ENCODE results near the gene ATP6V1G1.
A peak's percentile ranks its signal among the peaks of the same experiment; 100 is the strongest.

ATP6V1G1 gene

GRCh38 chr9:114549697-114550330 lies 37.8 kb upstream of the ATP6V1G1 start:
- TF ChIP-seq CTCF (IDR thresholded peaks at IDR 0.05; ENCODE audit: low read depth, low read length, missing control alignments), result no peak
- Histone ChIP-seq H3K36me3 (replicated peaks) (no peaks in the 10 kb centered on the region), H3K27ac (no peak overlapping the region), H3K27me3 (replicated peaks) (peaks cover 5% of the 10 kb centered on the region), H3K4me3 (ENCODE audit: low read depth, low read length) (no peak overlapping the region)
- DNase-seq, result no peak
- in situ Hi-C loops (cut with HindIII; ENCODE audit: low pct_ligation_motif_present, low sequenced_read_pairs), result no loop called here

GRCh38 chr9:114551750-114552685 lies 35.6 kb upstream of the ATP6V1G1 start:
- TF ChIP-seq CTCF (IDR thresholded peaks at IDR 0.05; ENCODE audit: low read depth, low read length, missing control alignments), result no peak
- in situ Hi-C loops (cut with HindIII; ENCODE audit: low pct_ligation_motif_present, low sequenced_read_pairs), result no loop called here
- Histone ChIP-seq H3K27me3 (replicated peaks) (no peaks in the 10 kb centered on the region), H3K27ac (peak overlapping the region; percentile 77), H3K36me3 (replicated peaks) (no peaks in the 10 kb centered on the region), H3K4me3 (ENCODE audit: low read depth, low read length) (no peak overlapping the region)
- DNase-seq, result peak; percentile 99

- no peak for TF ChIP-seq CTCF (IDR thresholded peaks at IDR 0.05; ENCODE audit: low read depth, low read length, missing control alignments)
- Histone ChIP-seq H3K4me3 (ENCODE audit: low read depth, low read length) (no peak overlapping the region), H3K27me3 (replicated peaks) (no peaks in the 10 kb centered on the region), H3K27ac (peak overlapping the region; percentile 77), H3K36me3 (replicated peaks) (no peaks in the 10 kb centered on the region)
- in situ Hi-C loops (cut with HindIII; ENCODE audit: low pct_ligation_motif_present, low sequenced_read_pairs), result no loop called here
- DNase-seq, result no peak
Observed at GRCh38 chr9:114552706-114553105, 34.9 kb upstream of the ATP6V1G1 start.

GRCh38 chr9:114553202-114553601 lies 34.4 kb upstream of the ATP6V1G1 start:
- no peaks in the 10 kb centered on the region for H3K27me3 ChIP-seq (replicated peaks)
- DNase-seq, result no peak
- no peak overlapping the region for H3K27ac ChIP-seq
- no peak for TF ChIP-seq CTCF (IDR thresholded peaks at IDR 0.05; ENCODE audit: low read depth, low read length, missing control alignments)
- in situ Hi-C loops (cut with HindIII; ENCODE audit: low pct_ligation_motif_present, low sequenced_read_pairs), result no loop called here
- no peak overlapping the region for H3K4me3 ChIP-seq (ENCODE audit: low read depth, low read length)
- H3K36me3 ChIP-seq (replicated peaks), result no peaks in the 10 kb centered on the region

- Histone ChIP-seq H3K27ac (no peak overlapping the region), H3K4me3 (ENCODE audit: low read depth, low read length) (no peak overlapping the region), H3K27me3 (replicated peaks) (no peaks in the 10 kb centered on the region), H3K36me3 (replicated peaks) (no peaks in the 10 kb centered on the region)
- in situ Hi-C loops (cut with HindIII; ENCODE audit: low pct_ligation_motif_present, low sequenced_read_pairs), result no loop called here
- TF ChIP-seq CTCF (IDR thresholded peaks at IDR 0.05; ENCODE audit: low read depth, low read length, missing control alignments), result no peak
- no peak for DNase-seq
Observed at GRCh38 chr9:114555696-114556095, 31.9 kb upstream of the ATP6V1G1 start.

Data from brain microvascular endothelial cell (primary cell).